Loucy (cell line): Measurements from ENCODE around the gene DENND2A.

Source experiments
- H2AFZ ChIP-seq: fragments of 200-600 bp; sonication (generic); 2 replicates; pipeline ENCODE4 v1.6.0; 2016; ENCODE audit warnings: antibody characterized with exemption, mild to moderate bottlenecking, low read length, moderate library complexity
- H3F3A ChIP-seq: fragments of 200-600 bp; 2 replicates; pipeline ENCODE4 v1.6.0; 2016; ENCODE audit warnings: antibody characterized with exemption, low read depth, mild to moderate bottlenecking
- H3K27me3 ChIP-seq: fragments of 200-600 bp; sonication (generic); 2 replicates; pipeline ENCODE4 v1.6.1; 2014; ENCODE audit warnings: low read length, mild to moderate bottlenecking; ENCODE audit not compliant: insufficient read depth, poor library complexity, severe bottlenecking
- H3K36me3 ChIP-seq: fragments of 200-600 bp; sonication (generic); 2 replicates; pipeline ENCODE4 v1.6.1; 2016; ENCODE audit warnings: low read length; ENCODE audit not compliant: insufficient read depth
- H3K4me1 ChIP-seq: fragments of 200-600 bp; sonication (generic); 2 replicates; pipeline ENCODE4 v1.5.1; 2014; ENCODE audit warnings: low read length, mild to moderate bottlenecking; ENCODE audit not compliant: insufficient read depth, poor library complexity, severe bottlenecking
- H3K4me2 ChIP-seq: fragments of 200-600 bp; sonication (generic); 2 replicates; pipeline ENCODE4 v1.6.0; 2014; ENCODE audit warnings: antibody characterized with exemption, low read length, low read depth, mild to moderate bottlenecking; ENCODE audit not compliant: poor library complexity, severe bottlenecking
- H3K4me3 ChIP-seq: fragments of 200-600 bp; sonication (generic); 2 replicates; pipeline ENCODE4 v1.5.1; 2014; ENCODE audit warnings: low read length, mild to moderate bottlenecking, mixed read lengths; ENCODE audit not compliant: poor library complexity, severe bottlenecking
- H3K79me2 ChIP-seq: fragments of 200-600 bp; sonication (generic); 2 replicates; pipeline ENCODE4 v1.6.1; 2014; ENCODE audit warnings: low read length; ENCODE audit not compliant: insufficient read depth
- H3K9ac ChIP-seq: fragments of 200-600 bp; sonication (generic); 2 replicates; pipeline ENCODE4 v1.6.0; 2014; ENCODE audit warnings: mild to moderate bottlenecking, low read depth, low read length, moderate library complexity; ENCODE audit not compliant: poor library complexity, severe bottlenecking
- H3K9me2 ChIP-seq: fragments of 200-600 bp; sonication (generic); replicated peaks from 2 replicates; pipeline ENCODE4 v1.6.1; 2016; ENCODE audit warnings: low read depth, low read length, mixed read lengths
- H3K9me3 ChIP-seq: fragments of 200-600 bp; sonication (generic); 2 replicates; pipeline ENCODE4 v1.6.1; 2014; ENCODE audit warnings: mild to moderate bottlenecking, antibody characterized with exemption, low read length, low read depth; ENCODE audit not compliant: insufficient read depth
- H4K20me1 ChIP-seq: fragments of 200-600 bp; sonication (generic); 2 replicates; pipeline ENCODE4 v1.6.0; 2014; ENCODE audit warnings: antibody characterized with exemption, low read length, mild to moderate bottlenecking; ENCODE audit not compliant: insufficient read depth, poor library complexity, severe bottlenecking
- EZH2phosphoT487 ChIP-seq: fragments of 200-600 bp; IDR thresholded peaks from 2 replicates; pipeline ENCODE4 v1.6.1; 2018; ENCODE audit warnings: antibody characterized with exemption, mild to moderate bottlenecking, moderate library complexity, borderline replicate concordance
- TF ChIP-seq, protein P1 (sequence below): fragments of 200-600 bp; sonication (generic); conservative IDR thresholded peaks from 2 replicates; pipeline ENCODE4 v1.5.1; 2014; ENCODE audit warnings: mild to moderate bottlenecking, antibody characterized with exemption, low read length

The DENND2A gene

DNA sequence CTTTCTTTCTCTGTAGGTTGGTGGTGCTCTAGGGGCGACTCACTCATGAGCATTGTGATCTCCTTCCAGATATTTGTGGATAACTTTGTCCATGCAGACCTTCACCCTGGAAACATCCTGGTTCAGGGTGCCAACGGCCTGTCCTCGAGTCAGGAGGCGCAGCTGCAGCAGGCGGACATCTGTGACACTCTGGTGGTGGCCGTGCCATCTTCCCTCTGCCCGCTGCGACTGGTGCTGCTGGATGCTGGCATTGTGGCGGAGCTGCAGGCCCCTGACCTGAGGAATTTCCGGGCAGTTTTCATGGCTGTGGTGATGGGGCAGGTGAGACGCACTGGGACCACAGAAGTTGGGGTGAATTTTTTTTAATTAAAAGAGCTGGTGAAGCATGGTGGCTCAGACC is 46.3 kb upstream of the DENND2A start:
- no peaks in the 10 kb centered on the region for H4K20me1 ChIP-seq
- TF ChIP-seq EZH2phosphoT487 = no peak
- TF ChIP-seq, protein P1, sequence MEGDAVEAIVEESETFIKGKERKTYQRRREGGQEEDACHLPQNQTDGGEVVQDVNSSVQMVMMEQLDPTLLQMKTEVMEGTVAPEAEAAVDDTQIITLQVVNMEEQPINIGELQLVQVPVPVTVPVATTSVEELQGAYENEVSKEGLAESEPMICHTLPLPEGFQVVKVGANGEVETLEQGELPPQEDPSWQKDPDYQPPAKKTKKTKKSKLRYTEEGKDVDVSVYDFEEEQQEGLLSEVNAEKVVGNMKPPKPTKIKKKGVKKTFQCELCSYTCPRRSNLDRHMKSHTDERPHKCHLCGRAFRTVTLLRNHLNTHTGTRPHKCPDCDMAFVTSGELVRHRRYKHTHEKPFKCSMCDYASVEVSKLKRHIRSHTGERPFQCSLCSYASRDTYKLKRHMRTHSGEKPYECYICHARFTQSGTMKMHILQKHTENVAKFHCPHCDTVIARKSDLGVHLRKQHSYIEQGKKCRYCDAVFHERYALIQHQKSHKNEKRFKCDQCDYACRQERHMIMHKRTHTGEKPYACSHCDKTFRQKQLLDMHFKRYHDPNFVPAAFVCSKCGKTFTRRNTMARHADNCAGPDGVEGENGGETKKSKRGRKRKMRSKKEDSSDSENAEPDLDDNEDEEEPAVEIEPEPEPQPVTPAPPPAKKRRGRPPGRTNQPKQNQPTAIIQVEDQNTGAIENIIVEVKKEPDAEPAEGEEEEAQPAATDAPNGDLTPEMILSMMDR = no peak
- H3K4me2 ChIP-seq = no peak overlapping the region
- no peak overlapping the region for H3K9ac ChIP-seq
- no peaks in the 10 kb centered on the region for H3F3A ChIP-seq
- H3K4me1 ChIP-seq = no peaks in the 10 kb centered on the region
- peaks cover 15% of the 10 kb centered on the region; the same call in 1 of the 2 replicates for H3K36me3 ChIP-seq
- no peaks in the 10 kb centered on the region for H3K9me3 ChIP-seq
- H3K79me2 ChIP-seq = no peaks in the 10 kb centered on the region
- no peaks in the 10 kb centered on the region for H3K27me3 ChIP-seq
- H3K4me3 ChIP-seq = no peak overlapping the region
- no peak overlapping the region for H2AFZ ChIP-seq
- H3K9me2 ChIP-seq = no peaks in the 10 kb centered on the region

GRCh38 chr7:140685407-140686087 is 44.9 kb upstream of the DENND2A start:
- H3F3A ChIP-seq = no peaks in the 10 kb centered on the region
- no peaks in the 10 kb centered on the region for H3K9me3 ChIP-seq
- no peak overlapping the region for H3K4me2 ChIP-seq
- H3K79me2 ChIP-seq = no peaks in the 10 kb centered on the region
- no peaks in the 10 kb centered on the region for H3K9me2 ChIP-seq
- no peaks in the 10 kb centered on the region for H3K4me1 ChIP-seq
- no peak overlapping the region for H3K4me3 ChIP-seq
- no peak for TF ChIP-seq EZH2phosphoT487
- TF ChIP-seq, protein P1 = no peak
- no peaks in the 10 kb centered on the region for H4K20me1 ChIP-seq
- H3K9ac ChIP-seq = no peak overlapping the region
- no peak overlapping the region for H2AFZ ChIP-seq
- peaks cover 12% of the 10 kb centered on the region; the same call in 1 of the 2 replicates for H3K36me3 ChIP-seq
- H3K27me3 ChIP-seq = no peaks in the 10 kb centered on the region

DNA sequence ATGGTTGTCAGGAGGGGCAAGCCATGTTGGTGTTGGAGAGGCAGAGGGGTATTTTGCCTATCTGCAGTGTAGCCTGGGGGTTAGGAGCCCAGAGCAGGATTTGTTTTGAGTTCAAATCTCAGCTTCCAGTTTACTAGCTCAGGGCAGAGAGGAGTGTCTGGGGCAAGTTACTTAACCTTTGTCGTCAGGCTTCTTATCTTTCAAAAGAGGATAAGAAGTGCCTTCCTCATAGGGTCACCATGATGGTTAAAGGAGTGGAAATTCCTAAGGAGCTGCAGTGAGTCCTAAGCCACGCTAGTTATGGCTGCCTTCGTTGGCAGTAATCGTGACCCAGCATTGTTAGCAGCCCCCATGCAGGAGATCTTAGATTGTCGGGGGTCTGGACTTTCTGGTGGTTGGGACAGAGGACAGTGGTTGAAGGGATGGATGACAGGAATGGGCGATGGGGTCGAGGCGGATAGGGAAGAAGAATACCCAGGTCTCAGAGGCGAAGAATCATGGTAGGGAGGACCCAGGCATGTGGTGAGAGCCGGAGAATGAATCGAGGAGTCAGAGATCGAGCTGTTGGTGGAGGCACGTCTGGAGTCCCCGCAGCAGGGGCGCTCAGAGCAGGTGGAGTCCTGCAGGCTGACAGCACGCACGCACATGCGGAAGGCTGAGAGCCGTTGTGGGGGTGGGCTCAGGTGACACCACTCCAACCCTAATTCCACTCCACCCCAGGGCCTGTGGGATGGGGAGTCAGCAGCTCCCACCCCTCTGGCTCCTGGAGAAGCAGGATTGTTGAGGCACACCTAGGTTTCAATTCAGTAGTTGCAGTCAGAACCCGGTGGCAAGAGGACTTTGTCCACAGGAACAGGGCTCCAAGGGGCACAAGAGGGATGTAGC is 43.7 kb upstream of the DENND2A start:
- Histone ChIP-seq H3K27me3 (no peaks in the 10 kb centered on the region), H3F3A (no peaks in the 10 kb centered on the region), H3K4me3 (no peak overlapping the region), H3K36me3 (peaks cover 14% of the 10 kb centered on the region; the same call in 1 of the 2 replicates), H3K4me1 (no peaks in the 10 kb centered on the region), H4K20me1 (no peaks in the 10 kb centered on the region), H2AFZ (no peak overlapping the region), H3K9ac (no peak overlapping the region), H3K79me2 (no peaks in the 10 kb centered on the region), H3K4me2 (no peak overlapping the region), H3K9me3 (no peaks in the 10 kb centered on the region), H3K9me2 (no peaks in the 10 kb centered on the region)
- TF ChIP-seq, protein P1 = no peak
- no peak for TF ChIP-seq EZH2phosphoT487
